NCI-H1417 (cell line): Measurements from ENCODE around the gene RAB30.
"Not testable (repeated sequence)": the region's sequence is repeated elsewhere in the genome, so short reads cannot be mapped to it uniquely, and the experiment has no call there.

Source experiments
- DNase-seq, 3 experiments: peaks; one replicate each; lab custom pipeline; 2025; lab: John Stamatoyannopoulos, UW

The RAB30 gene

DNA sequence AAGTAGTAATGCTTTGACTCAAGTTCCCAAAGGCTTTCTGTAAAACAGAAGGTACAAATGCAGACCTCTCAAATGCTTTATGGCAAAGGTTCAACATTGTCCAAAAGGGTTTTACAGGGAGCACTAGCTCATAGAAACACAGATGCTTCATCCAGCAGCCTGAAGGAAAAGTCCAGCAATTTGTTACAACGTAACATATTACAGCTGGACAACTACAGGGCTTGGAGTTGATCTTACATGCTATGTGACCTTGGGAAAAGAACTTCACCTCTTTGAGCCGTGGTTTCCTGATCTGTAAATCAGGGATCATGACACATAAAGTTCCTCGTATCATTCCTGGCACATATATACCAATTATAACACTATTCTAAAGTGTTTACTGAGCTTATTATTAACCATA is 85.3 kb downstream of the RAB30 start:
- no peak for DNase-seq

DNA sequence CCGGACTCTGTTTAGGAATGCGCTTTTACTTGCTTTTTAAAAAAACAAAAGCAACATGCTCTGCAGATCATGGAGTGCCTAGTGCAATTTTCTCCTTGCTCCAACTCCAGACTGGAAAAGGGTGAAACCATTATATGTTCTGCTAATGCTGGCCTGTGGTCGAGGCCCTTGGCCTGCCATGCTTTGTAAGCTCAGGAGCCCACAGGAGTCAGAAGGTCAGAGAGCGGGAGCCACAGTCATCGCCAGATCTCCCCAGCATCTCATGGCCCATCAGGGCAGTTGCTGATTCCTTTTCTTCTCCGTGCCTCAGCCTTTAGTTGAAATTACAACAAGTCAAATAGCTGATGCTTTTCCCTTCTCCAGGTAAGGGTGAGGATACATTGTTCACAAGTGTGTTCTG is 89.8 kb downstream of the RAB30 start:
- DNase-seq = no peak

DNA sequence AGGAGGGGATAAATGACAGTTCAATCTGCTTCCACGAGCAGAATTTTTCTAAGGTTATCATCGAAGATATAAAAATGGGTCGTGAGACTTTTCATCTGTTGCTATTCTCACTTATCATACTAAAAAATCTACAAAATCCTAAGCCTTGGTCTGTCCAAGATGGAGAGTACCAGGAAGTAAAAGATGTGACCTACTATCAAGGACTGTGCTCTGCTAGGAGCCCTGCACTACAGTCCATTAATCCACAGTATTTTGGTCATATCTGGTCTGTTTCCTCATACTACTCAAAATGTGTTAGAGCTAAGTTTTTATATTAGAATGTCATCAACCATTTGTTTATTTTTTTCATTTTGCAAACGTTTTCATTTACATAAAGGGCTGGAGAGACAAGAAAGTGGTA is 90.8 kb downstream of the RAB30 start:
- DNase-seq = no peak

DNA sequence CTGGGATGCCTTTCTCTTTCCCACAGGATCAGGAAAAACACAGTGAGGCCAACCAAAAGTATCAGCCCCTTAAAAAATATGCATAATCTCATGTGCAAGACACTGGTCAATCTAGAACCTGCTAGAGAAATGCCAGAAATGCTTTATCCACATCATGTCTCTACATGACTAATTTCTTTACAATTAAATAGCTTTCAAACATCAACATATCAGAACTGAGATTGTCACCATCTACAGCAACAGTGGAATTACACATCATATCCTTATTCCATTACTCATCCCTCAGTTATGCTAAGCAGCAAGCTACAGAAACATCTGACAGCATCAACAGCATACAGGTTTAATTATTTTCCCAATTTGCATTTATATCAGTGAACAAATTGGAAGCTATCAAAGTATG is 91.4 kb downstream of the RAB30 start:
- no peak for DNase-seq

DNA sequence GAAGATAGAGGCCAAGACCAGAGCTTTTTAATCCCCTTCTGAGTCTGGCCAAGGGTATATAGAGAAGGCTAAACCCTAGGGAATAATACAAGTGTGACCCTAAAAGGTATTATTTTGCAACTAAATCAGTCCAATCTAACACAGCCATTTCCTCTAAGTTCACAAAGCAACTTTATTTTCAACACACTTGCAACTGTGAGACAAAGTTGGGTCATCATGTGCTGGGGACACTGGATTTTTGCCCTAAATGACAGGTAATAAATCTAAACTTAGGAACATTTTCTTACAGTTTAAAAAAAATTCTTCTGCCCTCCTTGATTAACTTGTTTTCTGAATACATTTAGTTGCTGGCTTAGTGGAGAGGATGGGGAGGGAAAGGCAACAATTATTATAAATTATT is 91.9 kb downstream of the RAB30 start:
- no peak for DNase-seq

DNA sequence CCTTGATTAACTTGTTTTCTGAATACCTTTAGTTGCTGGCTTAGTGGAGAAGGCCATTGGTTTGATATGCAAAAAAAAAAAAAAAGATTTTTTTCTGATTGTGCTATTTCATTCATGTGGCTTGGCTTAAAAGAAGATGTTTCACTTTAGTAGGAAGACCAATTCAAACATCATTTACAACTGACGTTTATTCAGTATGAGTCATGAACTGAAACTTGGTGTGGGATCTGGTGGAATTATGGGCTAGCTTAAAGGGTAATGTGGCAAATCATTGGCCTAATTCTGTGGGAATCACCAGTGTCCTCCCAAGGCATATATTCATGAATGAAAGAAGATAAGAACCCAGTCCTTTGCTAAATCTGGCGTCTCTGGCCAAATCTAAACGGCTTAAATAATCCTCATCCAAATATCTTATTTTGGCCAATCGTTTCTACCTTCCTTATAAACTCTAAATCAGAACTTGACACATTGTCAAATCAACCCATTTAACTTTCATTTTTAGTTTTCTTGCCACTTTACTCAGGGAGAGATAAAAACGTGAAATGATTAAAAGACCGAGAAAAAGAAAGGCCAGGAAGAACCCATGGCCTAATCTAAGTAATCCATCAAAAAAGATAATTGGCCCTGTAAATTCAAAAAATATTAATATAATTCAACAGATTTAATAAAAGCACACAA is 93.1 kb downstream of the RAB30 start:
- no peak for DNase-seq

DNA sequence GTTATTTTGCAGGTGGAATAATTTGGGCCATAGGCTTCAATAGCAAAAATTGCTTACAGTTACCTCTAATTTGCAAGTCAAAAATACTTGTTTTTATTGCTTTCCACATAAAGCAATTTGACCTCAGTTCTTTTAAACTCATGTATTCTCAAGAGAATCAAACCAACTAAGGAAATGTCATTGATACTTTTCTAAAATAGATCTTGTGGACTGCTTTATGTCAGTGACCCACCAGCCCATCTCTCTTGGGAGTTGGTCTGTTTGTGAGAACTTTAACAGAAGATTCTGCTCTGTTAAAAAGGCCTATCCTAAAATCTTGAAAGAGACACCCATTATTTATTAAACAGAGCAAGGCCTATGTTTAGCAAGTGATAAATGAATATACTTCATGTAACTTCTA is 94.9 kb downstream of the RAB30 start:
- no peak for DNase-seq

DNA sequence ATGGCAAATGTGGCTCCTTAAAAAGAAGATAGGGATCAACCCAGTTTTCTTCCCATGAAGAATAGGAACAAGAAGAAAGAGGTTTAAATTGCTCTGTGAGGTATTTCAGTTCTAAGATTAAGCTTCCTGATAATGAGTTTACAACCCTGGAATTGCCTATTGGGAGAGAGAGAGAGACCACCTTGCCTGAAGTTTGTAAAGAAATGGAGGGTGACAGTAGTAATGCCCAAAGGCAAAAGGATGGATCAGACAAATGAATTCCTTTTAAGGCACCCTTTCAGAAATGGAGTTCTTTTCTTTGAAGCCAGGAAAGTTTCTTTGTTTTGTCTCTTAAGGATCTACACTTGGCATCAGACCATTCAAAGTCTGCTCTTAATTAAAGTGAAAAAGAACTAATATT is 95.8 kb downstream of the RAB30 start:
- no peak for DNase-seq

DNA sequence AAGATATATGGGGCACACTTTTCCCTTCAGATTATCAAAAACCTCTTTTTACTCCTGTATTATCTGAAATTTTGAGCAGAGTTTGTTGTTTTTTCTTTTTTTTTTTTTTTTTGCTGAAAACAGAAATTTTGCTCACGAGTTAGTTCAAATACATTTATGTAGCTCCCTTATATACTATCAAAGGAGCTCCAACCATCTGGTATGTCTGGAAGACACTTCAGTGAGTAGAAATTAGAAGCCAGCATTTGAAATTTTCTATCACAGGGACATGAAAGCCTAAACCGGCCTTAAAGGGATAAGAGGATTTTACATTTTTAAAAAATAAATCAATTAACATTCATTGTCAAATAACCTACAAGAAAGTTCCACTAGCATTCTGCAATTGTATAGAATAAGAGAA is 96.8 kb downstream of the RAB30 start:
- no peak for DNase-seq

DNA sequence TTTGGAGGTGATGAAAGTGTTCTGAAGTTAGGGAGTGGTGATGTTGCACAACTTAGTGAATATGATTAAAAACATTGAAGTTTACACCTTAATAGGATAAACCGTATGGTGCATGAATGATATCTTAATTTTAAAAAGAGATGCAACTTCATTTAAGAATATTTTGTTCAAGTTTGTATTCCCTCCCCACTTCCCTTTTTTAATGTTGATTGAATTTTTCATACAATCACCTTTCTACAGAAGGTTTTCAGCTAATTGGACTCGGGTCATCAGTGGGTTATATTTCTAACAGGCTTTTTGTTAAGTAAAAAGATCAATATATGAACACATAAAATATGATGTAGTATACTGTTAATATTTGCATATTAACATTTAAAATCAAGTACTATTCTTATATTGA is 97.6 kb downstream of the RAB30 start:
- no peak for DNase-seq

DNA sequence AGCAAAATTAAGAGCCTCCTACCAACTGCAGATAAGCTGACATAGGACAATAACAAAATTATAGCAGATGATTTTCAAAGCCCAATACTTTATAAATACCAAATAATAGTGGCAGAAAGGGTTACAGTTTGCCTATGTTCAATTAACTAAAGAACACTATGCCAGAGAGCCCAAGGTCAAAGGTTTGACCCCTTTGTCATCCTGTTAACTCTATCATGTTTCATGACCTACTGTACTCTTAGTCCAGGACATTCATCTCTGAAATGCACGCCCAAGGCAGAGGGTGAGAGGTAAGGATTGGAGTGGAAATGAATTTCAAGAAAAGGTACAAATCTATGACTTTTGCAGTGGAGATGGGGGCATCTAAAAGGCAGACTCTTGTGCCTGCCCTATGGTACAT is 99.6 kb downstream of the RAB30 start:
- DNase-seq = no peak

DNA sequence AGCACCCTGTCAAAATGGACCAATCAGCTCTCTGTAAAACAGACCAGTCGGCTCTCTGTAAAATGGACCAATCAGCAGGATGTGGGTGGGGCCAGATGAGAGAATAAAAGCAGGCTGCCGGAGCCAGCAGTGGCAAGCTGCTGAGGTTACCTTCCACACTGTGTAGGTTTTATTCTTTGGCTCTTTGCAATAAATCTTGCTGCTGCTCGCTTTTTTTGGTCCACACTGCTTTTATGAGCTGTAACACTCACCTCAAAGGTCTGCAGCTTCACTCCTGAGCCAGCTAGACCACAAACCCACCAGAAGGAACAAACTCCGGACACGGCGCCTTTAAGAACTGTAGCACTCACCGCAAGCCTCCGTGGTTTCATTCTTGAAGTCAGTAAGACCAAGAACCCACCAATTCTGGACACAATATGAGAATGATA is 100.2 kb downstream of the RAB30 start:
- DNase-seq = not testable (repeated sequence)

DNA sequence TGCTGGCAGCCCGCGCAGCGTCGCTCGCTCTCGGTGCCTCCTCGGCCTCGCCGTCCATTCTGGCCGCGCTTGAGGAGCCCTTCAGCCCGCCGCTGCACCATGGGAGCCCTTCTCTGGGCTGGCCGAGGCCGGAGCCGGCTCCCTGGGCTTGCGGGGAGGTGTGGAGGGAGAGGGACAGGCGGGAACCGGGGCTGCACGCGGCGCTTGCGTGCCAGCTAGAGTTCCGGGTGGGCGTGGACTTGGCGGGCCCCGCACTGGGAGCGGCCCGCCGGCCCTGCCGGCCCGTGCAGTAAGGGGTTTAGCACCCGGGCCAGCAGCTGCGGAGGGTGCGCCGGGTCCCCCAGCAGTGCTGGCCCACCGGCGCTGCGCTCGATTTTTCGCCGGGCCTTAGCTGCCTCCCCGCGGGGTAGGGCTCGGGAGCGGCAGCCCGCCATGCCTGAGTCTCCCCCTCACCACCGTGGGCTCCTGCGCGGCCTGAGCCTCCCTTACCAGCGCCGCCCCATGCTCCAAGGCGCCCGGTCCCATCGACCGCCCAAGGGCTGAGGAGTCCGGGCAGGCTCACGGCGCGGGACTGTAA is 101.1 kb downstream of the RAB30 start:
- not testable (repeated sequence) for DNase-seq

DNA sequence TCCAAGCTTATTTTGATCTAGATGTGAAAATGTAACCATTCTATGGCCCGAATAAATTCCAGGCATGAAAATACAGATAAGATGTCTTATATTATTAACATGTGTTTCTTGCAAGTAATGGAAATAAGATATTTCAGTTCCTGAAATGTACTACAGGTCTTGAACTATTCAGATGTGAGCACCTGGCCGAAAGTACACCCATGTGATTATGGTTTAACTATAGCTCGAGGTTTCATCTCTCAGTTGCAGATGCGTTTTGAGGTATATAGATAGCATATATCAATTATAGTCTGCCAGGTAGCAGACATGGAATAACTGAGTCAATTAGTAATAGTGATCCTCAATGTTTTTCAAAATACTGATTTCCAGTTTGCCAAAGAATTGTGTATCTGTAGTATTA is 101.9 kb downstream of the RAB30 start:
- DNase-seq = no peak

DNA sequence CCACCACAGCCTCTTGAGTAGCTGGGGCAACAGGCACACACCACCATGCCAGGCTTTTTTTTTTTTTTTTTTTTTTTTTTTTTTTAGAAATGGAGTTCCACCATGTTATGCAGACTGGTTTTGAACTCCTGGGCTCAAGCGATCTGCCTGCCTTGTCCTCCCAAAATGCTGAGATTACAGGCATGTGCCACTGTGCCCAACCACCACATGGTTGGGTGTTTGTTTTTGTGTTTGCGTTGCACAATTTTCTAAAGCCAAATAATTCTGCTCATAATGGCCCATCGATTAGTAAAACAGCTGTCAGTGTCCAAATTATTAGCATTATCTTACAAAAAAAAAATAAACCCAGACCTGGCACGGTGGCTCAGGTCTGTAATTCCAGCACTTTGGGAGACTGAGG is 104.3 kb downstream of the RAB30 start:
- DNase-seq = no peak

DNA sequence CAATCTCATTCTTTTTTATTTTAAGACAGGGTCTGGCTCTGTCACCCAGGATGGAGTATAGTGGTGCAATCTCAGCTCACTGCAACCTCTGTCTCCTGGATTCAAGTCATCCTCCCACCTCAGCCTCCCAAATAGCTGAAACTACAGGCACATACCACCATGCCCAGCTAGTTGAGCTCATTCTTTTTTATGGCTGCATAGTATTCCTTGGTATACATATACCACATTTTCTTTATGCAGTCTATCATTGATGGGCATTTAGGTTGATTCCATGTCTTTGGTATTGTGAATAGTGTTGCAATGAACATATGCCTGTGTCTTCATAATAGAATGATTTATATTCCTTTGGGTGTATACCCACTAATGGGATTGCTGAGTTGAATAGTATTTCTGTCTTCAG is 109.7 kb downstream of the RAB30 start:
- not testable (repeated sequence) for DNase-seq

DNA sequence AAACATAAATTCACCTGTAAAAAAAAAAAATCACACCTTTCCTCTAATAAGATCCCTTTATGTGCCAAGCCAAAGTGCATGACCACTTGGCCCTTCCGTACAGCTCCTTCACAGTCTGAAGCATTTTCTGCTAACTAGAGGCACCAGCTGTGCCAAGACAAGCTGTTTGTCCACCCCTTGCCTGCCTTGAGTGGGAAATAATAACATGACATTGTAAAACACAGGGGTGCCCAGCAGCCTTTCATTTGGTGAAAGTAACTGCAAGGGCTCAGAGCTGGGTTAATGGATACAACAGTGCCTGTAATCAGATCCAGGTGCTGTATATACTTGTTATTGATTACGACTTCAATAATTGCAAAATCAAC is 110.9 kb downstream of the RAB30 start:
- DNase-seq = peak in 2 of 3 experiments; percentile 60 to 84

DNA sequence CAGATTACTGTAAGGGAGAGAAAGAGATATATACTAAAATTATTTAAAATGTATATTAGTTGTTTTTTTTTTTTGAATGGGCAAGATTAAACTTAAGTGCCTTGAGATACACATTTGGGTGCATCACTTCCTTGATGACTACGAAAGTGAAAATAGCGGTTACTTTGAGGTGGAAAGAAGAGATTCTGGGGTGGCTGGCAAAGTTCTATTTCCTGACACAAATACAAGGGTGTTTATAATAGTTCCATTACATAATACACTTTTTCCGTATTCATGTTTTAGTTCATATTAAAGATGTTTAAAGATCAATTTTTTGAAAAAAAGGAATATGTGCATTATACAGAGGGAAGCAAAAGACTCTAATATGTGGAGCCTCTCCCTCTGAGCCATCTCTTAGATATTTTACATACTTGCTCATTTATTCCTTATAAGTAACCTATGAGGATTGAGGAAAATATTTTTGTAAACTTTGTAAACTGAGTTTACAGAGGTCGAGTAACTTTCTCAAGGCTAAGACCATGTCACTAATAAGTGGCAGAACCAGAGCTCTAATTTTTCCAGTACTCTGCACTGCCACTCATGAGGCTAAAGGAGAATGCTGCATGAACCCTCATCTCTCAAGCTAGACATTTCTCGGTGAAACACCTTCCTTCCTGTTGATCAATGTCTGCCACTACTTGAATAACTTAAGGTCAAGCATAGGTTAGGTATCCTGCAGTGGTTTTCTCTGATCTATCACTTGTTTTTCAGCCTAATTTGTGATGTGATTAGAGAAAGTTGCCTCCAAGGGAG is 111.5 kb downstream of the RAB30 start:
- peak in 1 of 3 experiments; percentile 30 for DNase-seq

DNA sequence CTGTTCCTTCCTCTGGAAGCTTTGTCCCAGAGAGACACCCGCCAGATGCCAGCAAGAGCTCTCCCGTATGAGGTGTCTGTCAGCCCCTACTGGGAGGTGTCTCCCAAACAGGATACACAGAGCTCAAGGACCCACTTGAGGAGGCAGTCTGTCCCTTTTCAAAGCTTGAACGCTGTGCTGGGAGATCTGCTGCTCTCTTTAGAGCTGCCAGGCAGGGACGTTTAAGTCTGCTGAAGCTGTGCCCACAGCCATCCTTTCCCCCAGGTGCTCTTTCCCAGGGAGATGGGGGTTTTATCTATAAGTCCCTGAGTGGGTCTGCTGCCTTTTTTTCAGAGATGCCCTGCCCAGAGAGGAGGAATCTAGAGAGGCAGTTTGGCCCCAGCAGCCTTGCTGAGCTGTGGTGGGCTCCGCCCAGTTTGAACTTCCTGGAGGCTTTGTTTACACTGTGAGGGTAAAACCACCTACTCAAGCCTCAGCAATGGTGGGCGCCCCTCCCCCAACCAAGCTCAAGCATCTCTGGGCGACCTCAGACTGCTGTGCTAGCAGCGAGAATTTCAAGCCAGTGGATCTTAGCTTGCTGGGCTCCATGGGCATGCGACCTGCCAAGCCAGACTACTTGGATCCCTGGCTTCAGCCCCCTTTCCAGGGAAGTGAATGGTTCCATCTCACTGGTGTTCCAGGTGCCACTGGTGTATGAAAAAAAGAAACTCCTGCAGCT is 115.8 kb downstream of the RAB30 start:
- DNase-seq = peak; percentile 38 to 72 (median 64)

DNA sequence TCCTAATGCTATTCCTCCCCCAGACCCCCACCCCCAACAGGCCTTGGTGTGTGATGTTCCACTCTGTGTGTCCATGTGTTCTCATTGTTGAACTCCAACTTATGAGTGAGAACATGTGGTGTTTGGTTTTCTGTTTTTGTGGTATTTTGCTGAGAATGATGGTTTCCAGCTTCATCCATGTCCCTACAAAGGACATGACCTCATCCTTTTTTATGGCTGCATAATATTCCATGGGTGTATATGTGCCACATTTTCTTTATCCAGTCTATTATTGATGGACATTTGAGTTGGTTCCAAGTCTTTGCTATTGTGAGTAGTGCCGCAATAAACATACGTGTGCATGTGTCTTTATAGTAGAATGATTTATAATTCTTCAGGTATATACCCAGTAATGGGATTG is 121.2 kb downstream of the RAB30 start:
- not testable (repeated sequence) for DNase-seq

DNA sequence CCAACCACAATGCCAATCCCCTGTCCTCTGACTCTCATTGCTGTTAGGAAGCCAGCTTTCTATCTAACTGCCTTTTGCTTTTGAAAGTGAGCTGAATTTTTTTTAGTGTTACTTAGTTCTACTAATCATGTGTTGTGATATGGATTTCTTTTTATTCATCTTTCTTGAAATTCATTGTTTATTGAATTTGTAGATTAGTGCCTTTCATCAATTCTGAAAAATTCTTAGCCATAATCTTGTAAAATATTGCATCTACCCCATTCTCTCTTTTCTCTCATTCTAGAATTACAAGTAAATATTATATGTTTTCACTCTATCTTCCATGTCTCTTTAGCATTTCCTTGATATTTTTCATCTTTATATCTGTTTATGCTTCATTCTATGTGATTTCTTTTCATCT is 122.3 kb downstream of the RAB30 start:
- no peak for DNase-seq

DNA sequence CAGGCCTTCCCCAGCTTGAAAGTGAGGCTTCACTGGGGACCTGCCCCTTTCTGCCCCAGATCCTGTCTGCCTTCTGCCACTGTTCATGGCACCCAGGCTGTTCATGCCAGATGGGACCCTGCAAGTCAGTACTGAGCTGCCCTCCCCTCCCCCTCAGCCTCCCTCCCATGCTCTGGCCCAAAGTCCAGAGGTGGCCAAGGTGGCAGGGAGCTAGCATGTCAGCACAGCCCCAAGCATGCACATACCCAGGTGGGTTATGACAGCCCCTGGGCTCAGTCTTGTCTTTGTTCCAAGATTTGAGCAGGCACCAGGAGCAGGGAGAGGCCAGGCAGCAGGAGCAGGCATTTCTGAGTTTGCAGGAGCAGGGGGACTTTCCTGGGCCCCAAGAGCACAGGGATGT is 126.0 kb downstream of the RAB30 start:
- no peak for DNase-seq

DNA sequence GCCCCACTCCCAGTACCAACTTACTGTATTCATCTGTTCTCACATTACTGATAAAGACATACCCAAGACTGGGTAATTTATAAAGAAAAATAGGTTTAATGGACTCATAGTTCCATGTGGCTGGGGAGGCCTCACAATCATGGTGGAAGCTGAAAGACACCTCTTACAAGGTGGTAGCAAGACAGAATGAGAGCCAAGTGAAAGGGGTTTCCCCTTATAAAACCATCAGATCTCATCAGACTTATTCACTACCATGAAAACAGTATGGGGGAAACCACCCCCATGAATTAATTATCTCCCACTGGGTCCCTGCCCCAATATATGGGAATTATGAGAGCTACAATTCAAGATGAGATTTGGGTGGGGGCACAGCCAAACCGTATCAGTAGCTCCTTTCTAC is 126.7 kb downstream of the RAB30 start:
- DNase-seq = not testable (repeated sequence)
